H1 (cell line): ENCODE measurements around the gene PTDSS2. TPM values are rescaled to one million over a fixed set of nuclear protein-coding genes. Genes with fewer than 3 reads are reported as not detected.
A peak's percentile ranks its signal among the peaks of the same experiment; 100 is the strongest.

Experiments used
- CTCF ChIA-PET: fragments of 300-600 bp; sonication (Branson Sonifier 250); formaldehyde crosslinking; loops from one replicate; lab custom pipeline; 2021; ENCODE audit not compliant: partially characterized antibody; lab: Charles Lee
- POLR2A ChIA-PET: fragments of 300-600 bp; sonication (Branson Sonifier 250); formaldehyde crosslinking; loops from one replicate; lab custom pipeline; 2021; ENCODE audit warnings: inconsistent platforms; ENCODE audit not compliant: partially characterized antibody; lab: Charles Lee
- DNase-seq, 2 experiments: peaks; one replicate each; pipeline versions ENCODE4 v3.0.0 to v3.0.0-alpha.2; 2010 to 2022; ENCODE audit warnings: low spot score in 2 of 2, low read depth in 1 of 2, mixed read lengths in 1 of 2
- FAIRE-seq: peaks from 2 replicates; lab custom pipeline; 2011; peaks lifted over from hg19 to GRCh38; lab: Jason Lieb, UNC
- H2AFZ ChIP-seq: 2 replicates; pipeline ENCODE4 v1.8.1; 2012; ENCODE audit warnings: low read length, inconsistent platforms
- H2AK5ac ChIP-seq: 2 replicates; pipeline ENCODE4 v1.6.1; 2013; ENCODE audit warnings: low read depth, low read length
- H2BK120ac ChIP-seq: replicated peaks from 2 replicates; pipeline ENCODE3; 2013; ENCODE audit warnings: low read depth, low read length, inconsistent platforms
- H2BK12ac ChIP-seq: 2 replicates; pipeline ENCODE4 v1.6.1; 2013; ENCODE audit warnings: low read depth, low read length
- H2BK15ac ChIP-seq: 2 replicates; pipeline ENCODE4 v1.6.1; 2013; ENCODE audit warnings: low read length
- H2BK20ac ChIP-seq: 2 replicates; pipeline ENCODE4 v1.6.1; 2013; ENCODE audit warnings: low read length
- H2BK5ac ChIP-seq: 2 replicates; pipeline ENCODE4 v1.6.1; 2013; ENCODE audit warnings: low read depth, low read length
- H3K14ac ChIP-seq: 2 replicates; pipeline ENCODE4 v1.6.1; 2013; ENCODE audit warnings: inconsistent platforms; ENCODE audit not compliant: insufficient read length
- H3K18ac ChIP-seq: 2 replicates; pipeline ENCODE4 v1.6.1; 2013; ENCODE audit warnings: low read length; ENCODE audit errors: extremely low read depth
- H3K23ac ChIP-seq: 2 replicates; pipeline ENCODE4 v1.6.1; 2013; ENCODE audit warnings: inconsistent platforms; ENCODE audit not compliant: insufficient read length
- H3K23me2 ChIP-seq: 2 replicates; pipeline ENCODE4 v1.6.1; 2013; ENCODE audit warnings: low read depth, low read length
- H3K27ac ChIP-seq: 2 replicates; pipeline ENCODE4 v1.6.1; 2011; ENCODE audit warnings: low read depth, low read length, inconsistent platforms
- H3K27me3 ChIP-seq, 4 experiments: replicated peaks in 1 of 4; 1 replicate in 1 of 4; 2 replicates in 3 of 4; pipeline versions ENCODE4 v1.6.1 to v1.8.1; 2011 to 2013; ENCODE audit warnings: low read length in 3 of 4, mild to moderate bottlenecking in 3 of 4, inconsistent platforms in 2 of 4, mixed read lengths in 2 of 4, moderate library complexity in 1 of 4; ENCODE audit not compliant: control insufficient read depth in 3 of 4, insufficient read depth in 3 of 4; ENCODE audit errors: extremely low read depth in 1 of 4
- H3K36me3 ChIP-seq, 4 experiments: 2 replicates each; pipeline versions ENCODE4 v1.6.1 to v1.8.1; 2011 to 2013; ENCODE audit warnings: mild to moderate bottlenecking in 4 of 4, low read length in 3 of 4, moderate library complexity in 2 of 4, control low read depth in 1 of 4, inconsistent platforms in 1 of 4; ENCODE audit not compliant: insufficient read depth in 4 of 4, control insufficient read depth in 2 of 4
- H3K4ac ChIP-seq: replicated peaks from 2 replicates; pipeline ENCODE3; 2013; ENCODE audit warnings: low read length, low read depth, mixed read lengths, inconsistent platforms; ENCODE audit not compliant: insufficient read length
- H3K4me1 ChIP-seq, 4 experiments: replicated peaks in 1 of 4; 1 replicate in 1 of 4; 2 replicates in 3 of 4; pipeline versions ENCODE4 v1.6.1 to v1.8.1; 2011 to 2013; ENCODE audit warnings: low read length in 3 of 4, inconsistent platforms in 2 of 4, mixed read lengths in 1 of 4; ENCODE audit not compliant: insufficient read depth in 4 of 4, control insufficient read depth in 3 of 4
- H3K4me2 ChIP-seq, 2 experiments: 2 replicates each; pipeline versions ENCODE4 v1.6.1 to v1.8.1; 2011 to 2013; ENCODE audit warnings: low read depth in 2 of 2, low read length in 2 of 2, control low read depth in 1 of 2, inconsistent platforms in 1 of 2, mild to moderate bottlenecking in 1 of 2; ENCODE audit not compliant: insufficient read depth in 1 of 2
- H3K4me3 ChIP-seq, 4 experiments: fragments of 200-600, 300-600 bp in 1 of 4; sonication (generic), shearing (Covaris generic), sonication (Bioruptor Twin) in 1 of 4; 2 replicates each; pipeline versions ENCODE4 v1.5.1 to v1.8.1; 2011 to 2016; ENCODE audit warnings: low read length in 4 of 4, low read depth in 3 of 4, control low read depth in 2 of 4, inconsistent platforms in 2 of 4, mild to moderate bottlenecking in 2 of 4, mixed read lengths in 1 of 4, moderate library complexity in 1 of 4; ENCODE audit not compliant: insufficient read depth in 2 of 4; ENCODE audit errors: extremely low read depth in 1 of 4
- H3K56ac ChIP-seq: replicated peaks from 2 replicates; pipeline ENCODE3; 2013; ENCODE audit warnings: low read depth, mild to moderate bottlenecking, mixed read lengths, low read length, inconsistent platforms; ENCODE audit not compliant: insufficient read length
- H3K79me1 ChIP-seq: 2 replicates; pipeline ENCODE4 v1.6.1; 2013; ENCODE audit warnings: low read depth, low read length, control low read depth
- H3K79me2 ChIP-seq, 2 experiments: 2 replicates each; pipeline versions ENCODE4 v1.6.1 to v1.8.1; 2012 to 2013; ENCODE audit warnings: low read length in 2 of 2, mild to moderate bottlenecking in 2 of 2, inconsistent platforms in 1 of 2; ENCODE audit not compliant: insufficient read depth in 2 of 2, control insufficient read depth in 1 of 2
- H3K9ac ChIP-seq, 4 experiments: replicated peaks in 1 of 4; 1 replicate in 1 of 4; 2 replicates in 3 of 4; pipeline versions ENCODE4 v1.6.1 to v1.8.1; 2011 to 2013; ENCODE audit warnings: low read depth in 3 of 4, low read length in 3 of 4, control low read depth in 2 of 4, mild to moderate bottlenecking in 2 of 4, moderate library complexity in 2 of 4, inconsistent platforms in 1 of 4; ENCODE audit errors: extremely low read depth in 1 of 4
- H3K9me3 ChIP-seq, 2 experiments: 2 replicates each; pipeline versions ENCODE4 v1.6.1 to v1.8.1; 2012 to 2013; ENCODE audit warnings: mild to moderate bottlenecking in 2 of 2, moderate library complexity in 2 of 2, control low read depth in 1 of 2, inconsistent platforms in 1 of 2, low read depth in 1 of 2, low read length in 1 of 2, mixed read lengths in 1 of 2; ENCODE audit not compliant: insufficient read depth in 2 of 2
- H4K20me1 ChIP-seq, 2 experiments: replicated peaks in 1 of 2; 2 replicates each; pipeline versions ENCODE3 to v1.8.1; 2011 to 2013; ENCODE audit warnings: inconsistent platforms in 2 of 2, low read length in 2 of 2, mild to moderate bottlenecking in 1 of 2; ENCODE audit not compliant: insufficient read depth in 2 of 2, control insufficient read depth in 1 of 2
- H4K5ac ChIP-seq: 2 replicates; pipeline ENCODE4 v1.6.1; 2013; ENCODE audit warnings: low read length, low read depth, mixed read lengths, inconsistent platforms; ENCODE audit not compliant: insufficient read length
- H4K8ac ChIP-seq: 2 replicates; pipeline ENCODE4 v1.8.0; 2013; ENCODE audit warnings: mild to moderate bottlenecking, moderate library complexity, low read length, inconsistent platforms; ENCODE audit not compliant: insufficient read depth; ENCODE audit errors: extremely low read depth
- H4K91ac ChIP-seq: replicated peaks from 2 replicates; pipeline ENCODE3; 2013; ENCODE audit warnings: low read length, mixed read lengths, inconsistent platforms; ENCODE audit not compliant: insufficient read length
- GABPA ChIP-seq: IDR thresholded peaks from 2 replicates; pipeline ENCODE4 v1.6.1; 2011; ENCODE audit warnings: mild to moderate bottlenecking, low read length, moderate library complexity, borderline replicate concordance; ENCODE audit not compliant: insufficient read depth
- GTF2F1 ChIP-seq: IDR thresholded peaks from 2 replicates; pipeline ENCODE4 v1.6.1; 2012; ENCODE audit warnings: low read depth, low read length, improper control_type of control experiment, borderline replicate concordance
- JUND ChIP-seq: IDR thresholded peaks from 2 replicates; pipeline ENCODE4 v1.6.1; 2011; ENCODE audit warnings: mild to moderate bottlenecking, improper control_type of control experiment, low read length
- NANOG ChIP-seq: IDR thresholded peaks from 2 replicates; pipeline ENCODE4 v1.6.1; 2011; ENCODE audit warnings: low read length, low read depth, mild to moderate bottlenecking, inconsistent platforms; ENCODE audit not compliant: insufficient read depth, poor library complexity, severe bottlenecking
- POLR2AphosphoS5 ChIP-seq: IDR thresholded peaks from 2 replicates; pipeline ENCODE4 v1.6.1; 2011; ENCODE audit warnings: low read depth, low read length
- SP2 ChIP-seq: IDR thresholded peaks from 2 replicates; pipeline ENCODE4 v1.6.1; 2012; ENCODE audit warnings: mild to moderate bottlenecking, low read length, inconsistent platforms
- TEAD4 ChIP-seq: IDR thresholded peaks from 2 replicates; pipeline ENCODE4 v1.6.1; 2012; ENCODE audit warnings: low read depth, low read length, inconsistent platforms, mixed read lengths
- USF2 ChIP-seq: IDR thresholded peaks from 2 replicates; pipeline ENCODE4 v1.6.1; 2011; ENCODE audit warnings: low read length, improper control_type of control experiment
- WGBS, 2 experiments: shearing (Covaris generic) in 1 of 2; methylation state at CpG; one replicate each; pipeline versions ENCODE4 v1.1.6 to v1.1.7; 2013 to 2015; ENCODE audit warnings: low lambda C conversion rate in 2 of 2, mixed read lengths in 2 of 2, inconsistent platforms in 1 of 2, low coverage in 1 of 2, missing lambda C conversion rate in 1 of 2; ENCODE audit not compliant: insufficient replicate concordance in 2 of 2, insufficient coverage in 1 of 2, insufficient read length in 1 of 2; ENCODE audit errors: extremely low coverage in 1 of 2, missing lambda C conversion rate in 1 of 2; 5-methylcytosine and 5-hydroxymethylcytosine counted together
- polyA plus RNA-seq, 7 experiments: library from polyadenylated mRNA; depleted of rRNA in 3 of 7; stranded (reverse) in 5 of 7; unstranded in 2 of 7; fragments of >200 nt in 5 of 7; fragments of 200-250 nt in 2 of 7; gene quantifications; 1 replicate in 5 of 7; 2 replicates in 1 of 7; 4 replicates in 1 of 7; pipeline versions ENCODE4 v1.2.1 to v1.2.3, GENCODE V29; 2011 to 2013; ENCODE audit warnings: missing spikeins in 2 of 7, mixed read lengths in 2 of 7
- total RNA-seq: library from RNA; stranded (reverse); fragmentation: NEBNext Ultra II Directional; extraction: Animal tissue kit (Norgen Biotek cat#: 25700); gene quantifications from 2 replicates; pipeline ENCODE4 v1.2.1, GENCODE V29; 2021
- TF ChIP-seq, protein P1 (sequence below): IDR thresholded peaks from 2 replicates; pipeline ENCODE4 v1.6.1; 2012; ENCODE audit warnings: low read length, inconsistent platforms

The PTDSS2 gene
- total and polyA plus RNA-seq, 2 of the 8 experiments (the other 6 are each of a cell fraction or from before 2014, with no cell fraction given) = 48.7 to 68.2 TPM

GRCh38 chr11:442611-443081 lies 7.4 kb upstream of the PTDSS2 start:
- ChIA-PET POLR2A (interaction anchor here (0.6 to 1.7 kb wide), 4 partner anchors 12 to 235 kb away, joined by 3 to 6 read pairs (median 4); partner anchors contain the start of genes BET1L and RIC8A), CTCF (interaction anchor here (1.1 to 3.2 kb wide), 4 partner anchors 26 to 76 kb away, joined by 4 to 13 read pairs (median 4); no protein-coding TSS in a partner anchor)
- H3K18ac ChIP-seq = peak overlapping the region; percentile 60
- H3K27ac ChIP-seq = no peak overlapping the region
- H3K4ac ChIP-seq = peak overlapping the region; percentile 66
- no peaks in the 10 kb centered on the region for H3K79me1 ChIP-seq
- peak overlapping the region; percentile 5 for H4K5ac ChIP-seq
- H3K9ac ChIP-seq = no peak overlapping the region
- no peaks in the 10 kb centered on the region for H3K27me3 ChIP-seq
- no peaks in the 10 kb centered on the region for H4K20me1 ChIP-seq
- 0 out of 2 replicates have a peak overlapping the region, but pooled peaks have one; percentile 48 for H2BK20ac ChIP-seq
- H3K56ac ChIP-seq = no peak overlapping the region
- H3K23ac ChIP-seq = no peak overlapping the region
- H4K8ac ChIP-seq = 0 out of 2 replicates have a peak overlapping the region, but pooled peaks have one; percentile 35
- H4K91ac ChIP-seq = peak overlapping the region; percentile 84
- H3K36me3 ChIP-seq = no peaks in the 10 kb centered on the region
- 0 out of 2 replicates have a peak overlapping the region, but pooled peaks have one; percentile 92 for H2BK15ac ChIP-seq
- peaks cover 0 to 18% (median 7%) of the 10 kb centered on the region in 4 experiments; a peak in 5 of 7 replicates for H3K4me1 ChIP-seq
- DNase-seq = no peak
- no peaks in the 10 kb centered on the region for H3K79me2 ChIP-seq
- peak overlapping the region; percentile 21 for H2BK120ac ChIP-seq
- peaks cover 2% of the 10 kb centered on the region; the same call in 1 of the 2 replicates for H3K23me2 ChIP-seq
- peak overlapping the region; percentile 60; the same call in 1 of the 2 replicates for H2BK5ac ChIP-seq
- peak overlapping the region; percentile 33 to 39; a peak in 1 of 4 replicates for H3K4me2 ChIP-seq
- 80% methylated on average over 16 of the region's 16 CpGs; no CpG with 5 or more reads in 1 of the 2 experiments for WGBS, 2 experiments
- peaks cover 0 to 2% of the 10 kb centered on the region in 2 experiments; a peak in 1 of 4 replicates for H3K9me3 ChIP-seq
- H2AK5ac ChIP-seq = peak overlapping the region; percentile 53; the same call in 1 of the 2 replicates
- no peak overlapping the region for H2AFZ ChIP-seq
- H3K4me3 ChIP-seq = no peak overlapping the region
- no peak overlapping the region for H3K14ac ChIP-seq
- no peak for FAIRE-seq
- peak overlapping the region; percentile 94; the same call in 1 of the 2 replicates for H2BK12ac ChIP-seq
- no peak for TF ChIP-seq USF2
- no peak for TF ChIP-seq JUND
- TF ChIP-seq SP2 = no peak
- TF ChIP-seq TEAD4 = no peak
- TF ChIP-seq GTF2F1 = no peak
- TF ChIP-seq NANOG = no peak
- TF ChIP-seq, protein P1, sequence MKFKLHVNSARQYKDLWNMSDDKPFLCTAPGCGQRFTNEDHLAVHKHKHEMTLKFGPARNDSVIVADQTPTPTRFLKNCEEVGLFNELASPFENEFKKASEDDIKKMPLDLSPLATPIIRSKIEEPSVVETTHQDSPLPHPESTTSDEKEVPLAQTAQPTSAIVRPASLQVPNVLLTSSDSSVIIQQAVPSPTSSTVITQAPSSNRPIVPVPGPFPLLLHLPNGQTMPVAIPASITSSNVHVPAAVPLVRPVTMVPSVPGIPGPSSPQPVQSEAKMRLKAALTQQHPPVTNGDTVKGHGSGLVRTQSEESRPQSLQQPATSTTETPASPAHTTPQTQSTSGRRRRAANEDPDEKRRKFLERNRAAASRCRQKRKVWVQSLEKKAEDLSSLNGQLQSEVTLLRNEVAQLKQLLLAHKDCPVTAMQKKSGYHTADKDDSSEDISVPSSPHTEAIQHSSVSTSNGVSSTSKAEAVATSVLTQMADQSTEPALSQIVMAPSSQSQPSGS = no peak
- TF ChIP-seq POLR2AphosphoS5 = no peak
- no peak for TF ChIP-seq GABPA
